ENCODE measurements around the gene SPATA19.

- TF ChIP-seq CTCF (IDR thresholded peaks at IDR 0.05) (no peak), ZFX (IDR thresholded peaks at IDR 0.05; ENCODE audit: borderline replicate concordance) (no peak)
Measured at GRCh38 chr11:133860151-133860550, 14.8 kb upstream of the SPATA19 start.
